ENCODE measurements around the gene NEDD4L. TPM values are rescaled to one million over a fixed set of nuclear protein-coding genes. Genes with fewer than 3 reads are reported as not detected.

The NEDD4L gene
- total RNA-seq, 1 experiment from 2014 or later, result 42.9 TPM

DNA sequence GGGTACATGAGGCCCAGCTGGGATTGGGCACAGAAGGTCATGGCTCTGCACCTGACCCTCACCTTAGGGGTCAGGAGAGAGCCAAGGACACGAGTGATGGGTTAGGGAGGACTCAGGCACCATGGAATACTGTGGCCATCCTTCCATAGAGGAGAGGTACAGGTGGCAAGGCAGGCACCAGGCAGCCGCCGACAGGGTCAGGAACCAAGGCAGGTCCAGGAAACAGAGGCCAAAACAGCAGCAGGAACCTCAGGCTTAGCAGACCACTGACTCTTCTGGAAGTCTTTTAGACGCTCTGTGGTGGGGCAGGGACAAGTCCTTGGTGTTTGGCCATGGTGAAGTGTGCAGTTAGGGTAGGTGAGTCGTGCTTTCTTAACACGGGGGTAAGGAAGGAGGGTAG lies 128.0 kb downstream of the NEDD4L start:
- POLR2A ChIA-PET, result interaction anchor here (0.5 kb wide), 1 partner anchor 1136 kb away, joined by 11 read pairs; no protein-coding TSS in a partner anchor
- Histone ChIP-seq H3K4me3 (ENCODE audit: low read depth in 2 of 2, low read length in 2 of 2) (no peak overlapping the region), H3K36me3 (ENCODE audit: control insufficient read depth, insufficient read depth, low read length) (no peaks in the 10 kb centered on the region), H3K4me1 (ENCODE audit: control insufficient read depth, insufficient read depth, low read length) (peaks cover 11% of the 10 kb centered on the region), H3K9me3 (ENCODE audit: control insufficient read depth, insufficient read depth, low read depth, low read length) (no peaks in the 10 kb centered on the region), H3K27me3 (ENCODE audit: control insufficient read depth, insufficient read depth, low read length) (no peaks in the 10 kb centered on the region), H3K27ac (ENCODE audit: low read length) (no peak overlapping the region)
- intact Hi-C loops (cut with micrococcal nuclease; ENCODE audit: unreplicated experiment) (no loop called here), in situ Hi-C loops (cut with HindIII; ENCODE audit: low pct_unique_long_range_greater_than_20kb, low sequenced_read_pairs) (no loop called here)
- no peak for TF ChIP-seq SIN3A (IDR thresholded peaks at IDR 0.05; ENCODE audit: borderline replicate concordance, insufficient read depth, low read depth, low read length)
- TF ChIP-seq, protein P1, sequence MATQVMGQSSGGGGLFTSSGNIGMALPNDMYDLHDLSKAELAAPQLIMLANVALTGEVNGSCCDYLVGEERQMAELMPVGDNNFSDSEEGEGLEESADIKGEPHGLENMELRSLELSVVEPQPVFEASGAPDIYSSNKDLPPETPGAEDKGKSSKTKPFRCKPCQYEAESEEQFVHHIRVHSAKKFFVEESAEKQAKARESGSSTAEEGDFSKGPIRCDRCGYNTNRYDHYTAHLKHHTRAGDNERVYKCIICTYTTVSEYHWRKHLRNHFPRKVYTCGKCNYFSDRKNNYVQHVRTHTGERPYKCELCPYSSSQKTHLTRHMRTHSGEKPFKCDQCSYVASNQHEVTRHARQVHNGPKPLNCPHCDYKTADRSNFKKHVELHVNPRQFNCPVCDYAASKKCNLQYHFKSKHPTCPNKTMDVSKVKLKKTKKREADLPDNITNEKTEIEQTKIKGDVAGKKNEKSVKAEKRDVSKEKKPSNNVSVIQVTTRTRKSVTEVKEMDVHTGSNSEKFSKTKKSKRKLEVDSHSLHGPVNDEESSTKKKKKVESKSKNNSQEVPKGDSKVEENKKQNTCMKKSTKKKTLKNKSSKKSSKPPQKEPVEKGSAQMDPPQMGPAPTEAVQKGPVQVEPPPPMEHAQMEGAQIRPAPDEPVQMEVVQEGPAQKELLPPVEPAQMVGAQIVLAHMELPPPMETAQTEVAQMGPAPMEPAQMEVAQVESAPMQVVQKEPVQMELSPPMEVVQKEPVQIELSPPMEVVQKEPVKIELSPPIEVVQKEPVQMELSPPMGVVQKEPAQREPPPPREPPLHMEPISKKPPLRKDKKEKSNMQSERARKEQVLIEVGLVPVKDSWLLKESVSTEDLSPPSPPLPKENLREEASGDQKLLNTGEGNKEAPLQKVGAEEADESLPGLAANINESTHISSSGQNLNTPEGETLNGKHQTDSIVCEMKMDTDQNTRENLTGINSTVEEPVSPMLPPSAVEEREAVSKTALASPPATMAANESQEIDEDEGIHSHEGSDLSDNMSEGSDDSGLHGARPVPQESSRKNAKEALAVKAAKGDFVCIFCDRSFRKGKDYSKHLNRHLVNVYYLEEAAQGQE (IDR thresholded peaks at IDR 0.05; ENCODE audit: insufficient read depth in 1 of 2, low read depth in 2 of 2, low read length in 1 of 2), result no peak
- no peak for TF ChIP-seq CTCF (IDR thresholded peaks at IDR 0.05)
- no peak for TF ChIP-seq POLR2AphosphoS5 (IDR thresholded peaks at IDR 0.05; ENCODE audit: low read depth, low read length)
- TF ChIP-seq TCF7L2 (IDR thresholded peaks at IDR 0.05; ENCODE audit: low read depth, low read length), result no peak
- DNase-seq (ENCODE audit: low read depth, low spot score) (no peak), ATAC-seq (no peak)
- CTCF ChIA-PET, result no interaction called here
- BruUV-seq (replicated peaks), result no TSS peak

DNA sequence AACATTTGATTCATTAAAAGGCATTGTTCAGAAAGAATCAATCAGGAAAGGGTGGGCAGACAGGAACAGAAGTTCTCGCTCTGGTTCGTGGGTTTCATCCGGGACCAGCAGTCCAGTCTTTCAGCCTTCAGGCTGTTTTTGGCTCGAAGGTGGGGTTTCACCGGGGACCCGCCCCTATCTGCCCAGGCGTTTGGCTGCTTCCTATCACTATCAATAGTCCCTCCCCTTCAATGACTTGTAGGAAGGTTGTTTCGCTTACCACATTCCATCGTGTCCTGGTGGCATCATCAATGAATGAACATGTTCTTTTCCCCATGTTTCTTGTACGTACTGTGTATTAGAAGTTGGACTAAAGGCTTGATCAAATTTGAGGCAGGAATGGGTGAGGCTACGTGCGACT lies 130.3 kb downstream of the NEDD4L start:
- BruUV-seq (replicated peaks), result no TSS peak
- intact Hi-C loops (cut with micrococcal nuclease; ENCODE audit: unreplicated experiment), result no loop called here

More for the DNA sequence above, 130.3 kb downstream of the NEDD4L start:
- no peak for ATAC-seq
- ChIA-PET POLR2A (no interaction called here), CTCF (no interaction called here)
- H3K27me3 ChIP-seq (ENCODE audit: control insufficient read depth, insufficient read depth, low read length), result no peaks in the 10 kb centered on the region
- no peak for DNase-seq (ENCODE audit: low read depth, low spot score)
- no peaks in the 10 kb centered on the region for H3K36me3 ChIP-seq (ENCODE audit: control insufficient read depth, insufficient read depth, low read length)
- TF ChIP-seq, protein P1 (IDR thresholded peaks at IDR 0.05; ENCODE audit: insufficient read depth in 1 of 2, low read depth in 2 of 2, low read length in 1 of 2), result no peak
- no peak for TF ChIP-seq POLR2AphosphoS5 (IDR thresholded peaks at IDR 0.05; ENCODE audit: low read depth, low read length)
- no peak for TF ChIP-seq SIN3A (IDR thresholded peaks at IDR 0.05; ENCODE audit: borderline replicate concordance, insufficient read depth, low read depth, low read length)
- TF ChIP-seq TCF7L2 (IDR thresholded peaks at IDR 0.05; ENCODE audit: low read depth, low read length), result no peak
- TF ChIP-seq CTCF (IDR thresholded peaks at IDR 0.05), result no peak
- peaks cover 28% of the 10 kb centered on the region for H3K4me1 ChIP-seq (ENCODE audit: control insufficient read depth, insufficient read depth, low read length)
- H3K4me3 ChIP-seq (ENCODE audit: low read depth in 2 of 2, low read length in 2 of 2), result no peak overlapping the region
- in situ Hi-C loops (cut with HindIII; ENCODE audit: low pct_unique_long_range_greater_than_20kb, low sequenced_read_pairs), result no loop called here
- H3K9me3 ChIP-seq (ENCODE audit: control insufficient read depth, insufficient read depth, low read depth, low read length), result no peaks in the 10 kb centered on the region
- no peak overlapping the region for H3K27ac ChIP-seq (ENCODE audit: low read length)
